ENCODE data around the gene R3HDM2.

DNA sequence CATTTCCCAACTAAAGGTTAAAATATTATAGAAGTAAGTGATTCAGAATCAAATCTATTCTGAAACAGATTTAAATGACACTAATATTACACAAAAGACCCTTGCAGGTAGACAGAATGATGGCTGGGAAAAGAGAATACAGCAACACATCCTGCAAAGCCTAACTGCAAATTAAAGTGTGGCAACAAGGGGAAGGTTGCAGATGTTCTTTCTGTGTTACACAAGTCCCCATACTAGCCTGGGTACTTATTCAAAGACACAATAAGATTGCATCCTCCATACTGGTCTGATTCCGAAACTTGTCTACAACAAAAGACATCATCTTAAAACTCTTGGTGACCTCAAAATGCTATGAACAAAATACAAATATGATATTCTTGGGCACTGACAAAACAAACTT, 50.5 kb downstream of the R3HDM2 start:
- TF ChIP-seq, protein P1, sequence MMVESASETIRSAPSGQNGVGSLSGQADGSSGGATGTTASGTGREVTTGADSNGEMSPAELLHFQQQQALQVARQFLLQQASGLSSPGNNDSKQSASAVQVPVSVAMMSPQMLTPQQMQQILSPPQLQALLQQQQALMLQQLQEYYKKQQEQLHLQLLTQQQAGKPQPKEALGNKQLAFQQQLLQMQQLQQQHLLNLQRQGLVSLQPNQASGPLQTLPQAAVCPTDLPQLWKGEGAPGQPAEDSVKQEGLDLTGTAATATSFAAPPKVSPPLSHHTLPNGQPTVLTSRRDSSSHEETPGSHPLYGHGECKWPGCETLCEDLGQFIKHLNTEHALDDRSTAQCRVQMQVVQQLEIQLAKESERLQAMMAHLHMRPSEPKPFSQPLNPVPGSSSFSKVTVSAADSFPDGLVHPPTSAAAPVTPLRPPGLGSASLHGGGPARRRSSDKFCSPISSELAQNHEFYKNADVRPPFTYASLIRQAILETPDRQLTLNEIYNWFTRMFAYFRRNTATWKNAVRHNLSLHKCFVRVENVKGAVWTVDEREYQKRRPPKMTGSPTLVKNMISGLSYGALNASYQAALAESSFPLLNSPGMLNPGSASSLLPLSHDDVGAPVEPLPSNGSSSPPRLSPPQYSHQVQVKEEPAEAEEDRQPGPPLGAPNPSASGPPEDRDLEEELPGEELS (CRISPR knock-in tag; IDR thresholded peaks at IDR 0.05): no peak
- TF ChIP-seq RFX1 (IDR thresholded peaks at IDR 0.05) (no peak), RAD21 (CRISPR knock-in tag; IDR thresholded peaks at IDR 0.05) (no peak), NCOA2 (CRISPR knock-in tag; IDR thresholded peaks at IDR 0.05) (no peak), NR2F6 (IDR thresholded peaks at IDR 0.05) (no peak), NR2F6 (CRISPR knock-in tag; IDR thresholded peaks at IDR 0.05) (no peak), POLR2A (IDR thresholded peaks at IDR 0.05; ENCODE audit: insufficient read depth in 1 of 2, low read depth in 2 of 2, low read length in 2 of 2) (no peak), CENPX (CRISPR knock-in tag; IDR thresholded peaks at IDR 0.05) (no peak)
- TF ChIP-seq, protein P2, sequence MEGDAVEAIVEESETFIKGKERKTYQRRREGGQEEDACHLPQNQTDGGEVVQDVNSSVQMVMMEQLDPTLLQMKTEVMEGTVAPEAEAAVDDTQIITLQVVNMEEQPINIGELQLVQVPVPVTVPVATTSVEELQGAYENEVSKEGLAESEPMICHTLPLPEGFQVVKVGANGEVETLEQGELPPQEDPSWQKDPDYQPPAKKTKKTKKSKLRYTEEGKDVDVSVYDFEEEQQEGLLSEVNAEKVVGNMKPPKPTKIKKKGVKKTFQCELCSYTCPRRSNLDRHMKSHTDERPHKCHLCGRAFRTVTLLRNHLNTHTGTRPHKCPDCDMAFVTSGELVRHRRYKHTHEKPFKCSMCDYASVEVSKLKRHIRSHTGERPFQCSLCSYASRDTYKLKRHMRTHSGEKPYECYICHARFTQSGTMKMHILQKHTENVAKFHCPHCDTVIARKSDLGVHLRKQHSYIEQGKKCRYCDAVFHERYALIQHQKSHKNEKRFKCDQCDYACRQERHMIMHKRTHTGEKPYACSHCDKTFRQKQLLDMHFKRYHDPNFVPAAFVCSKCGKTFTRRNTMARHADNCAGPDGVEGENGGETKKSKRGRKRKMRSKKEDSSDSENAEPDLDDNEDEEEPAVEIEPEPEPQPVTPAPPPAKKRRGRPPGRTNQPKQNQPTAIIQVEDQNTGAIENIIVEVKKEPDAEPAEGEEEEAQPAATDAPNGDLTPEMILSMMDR (CRISPR knock-in tag; IDR thresholded peaks at IDR 0.05): no peak
